DND-41 (cell line): ENCODE results near the gene CTNNBL1.

ENCODE experiments used
- ATAC-seq: fragments of 200-7000 bp; cut with Tn5 transposase; 3 replicates; pipeline ENCODE4 v1.9.1; 2021; ENCODE audit warnings: low read depth; ENCODE audit not compliant: insufficient read depth
- DNase-seq: peaks from one replicate; pipeline ENCODE4 v3.0.0-alpha.2; 2020
- H2AFZ ChIP-seq: 2 replicates; pipeline ENCODE4 v1.6.0; 2012; ENCODE audit warnings: low read depth, low read length
- H3K27ac ChIP-seq: 2 replicates; pipeline ENCODE4 v1.5.1; 2012; ENCODE audit warnings: low read length, inconsistent platforms
- H3K27me3 ChIP-seq: fragments of 200-600 bp; sonication (generic); 2 replicates; pipeline ENCODE4 v1.6.0; 2012; ENCODE audit warnings: low read length, mild to moderate bottlenecking, inconsistent platforms; ENCODE audit not compliant: insufficient read depth, poor library complexity
- H3K36me3 ChIP-seq: 2 replicates; pipeline ENCODE4 v1.5.1; 2012; ENCODE audit warnings: low read length, inconsistent platforms; ENCODE audit not compliant: insufficient read depth
- H3K4me1 ChIP-seq: 2 replicates; pipeline ENCODE4 v1.5.1; 2012; ENCODE audit warnings: mild to moderate bottlenecking, low read length; ENCODE audit not compliant: insufficient read depth
- H3K4me2 ChIP-seq: 2 replicates; pipeline ENCODE4 v1.6.0; 2012; ENCODE audit warnings: mild to moderate bottlenecking, moderate library complexity, low read length, inconsistent platforms; ENCODE audit not compliant: insufficient read depth
- H3K4me3 ChIP-seq, 2 experiments: fragments of 200-600 bp in 1 of 2; shearing (Covaris generic) in 1 of 2; 2 replicates each; pipeline ENCODE4 v1.5.1; 2012 to 2016; ENCODE audit warnings: inconsistent platforms in 2 of 2, low read length in 2 of 2, mild to moderate bottlenecking in 2 of 2, low read depth in 1 of 2, moderate library complexity in 1 of 2
- H3K79me2 ChIP-seq: 2 replicates; pipeline ENCODE4 v1.6.0; 2012; ENCODE audit warnings: low read length, inconsistent platforms; ENCODE audit not compliant: insufficient read depth
- H3K9ac ChIP-seq: 2 replicates; pipeline ENCODE4 v1.6.0; 2012; ENCODE audit warnings: low read depth, mild to moderate bottlenecking, inconsistent platforms, low read length, moderate library complexity
- H3K9me3 ChIP-seq: 2 replicates; pipeline ENCODE4 v1.5.1; 2012; ENCODE audit warnings: low read length, moderate library complexity, mild to moderate bottlenecking, inconsistent platforms; ENCODE audit not compliant: insufficient read depth, severe bottlenecking
- H4K20me1 ChIP-seq: 2 replicates; pipeline ENCODE4 v1.6.0; 2012; ENCODE audit warnings: low read length; ENCODE audit not compliant: insufficient read depth
- CTCF ChIP-seq: IDR thresholded peaks from 2 replicates; pipeline ENCODE4 v1.5.1; 2012; ENCODE audit warnings: borderline replicate concordance, low read length, moderate library complexity, mild to moderate bottlenecking; ENCODE audit not compliant: poor library complexity, severe bottlenecking; ENCODE audit errors: extremely low read depth
- EZH2 ChIP-seq: IDR thresholded peaks from 3 replicates; pipeline ENCODE4 v1.6.1; 2012; ENCODE audit warnings: borderline replicate concordance, low read depth, mild to moderate bottlenecking, moderate library complexity, low read length, inconsistent platforms; ENCODE audit not compliant: severe bottlenecking

The CTNNBL1 gene

GRCh38 chr20:37729452-37729851, 35.6 kb downstream of the CTNNBL1 start:
- ATAC-seq (no peak), DNase-seq (no peak)
- Histone ChIP-seq H3K36me3 (peaks cover 26% of the 10 kb centered on the region; the same call in 1 of the 2 replicates), H3K4me2 (no peak overlapping the region), H4K20me1 (peaks cover 35% of the 10 kb centered on the region; the same call in 1 of the 2 replicates), H3K27me3 (no peaks in the 10 kb centered on the region), H3K4me1 (no peaks in the 10 kb centered on the region), H2AFZ (no peak overlapping the region), H3K27ac (no peak overlapping the region), H3K9me3 (no peaks in the 10 kb centered on the region), H3K4me3 (no peak overlapping the region), H3K79me2 (peaks cover 49% of the 10 kb centered on the region), H3K9ac (no peak overlapping the region)
- TF ChIP-seq EZH2 (no peak), CTCF (no peak)

GRCh38 chr20:37729909-37730308, 36.1 kb downstream of the CTNNBL1 start:
- no peak overlapping the region for H2AFZ ChIP-seq
- H3K4me2 ChIP-seq, result no peak overlapping the region
- DNase-seq (no peak), ATAC-seq (no peak)
- no peak overlapping the region for H3K4me3 ChIP-seq
- H3K9me3 ChIP-seq, result no peaks in the 10 kb centered on the region
- no peak overlapping the region for H3K9ac ChIP-seq
- no peak for TF ChIP-seq EZH2
- no peak for TF ChIP-seq CTCF
- H3K4me1 ChIP-seq, result no peaks in the 10 kb centered on the region
- H3K27me3 ChIP-seq, result no peaks in the 10 kb centered on the region
- no peak overlapping the region for H3K27ac ChIP-seq
- peaks cover 44% of the 10 kb centered on the region for H3K79me2 ChIP-seq
- peaks cover 30% of the 10 kb centered on the region; the same call in 1 of the 2 replicates for H3K36me3 ChIP-seq
- peaks cover 34% of the 10 kb centered on the region; the same call in 1 of the 2 replicates for H4K20me1 ChIP-seq

GRCh38 chr20:37733416-37733815, 39.6 kb downstream of the CTNNBL1 start:
- Histone ChIP-seq H2AFZ (no peak overlapping the region), H3K9ac (no peak overlapping the region), H3K27ac (no peak overlapping the region), H3K4me1 (no peaks in the 10 kb centered on the region), H3K4me2 (no peak overlapping the region), H3K27me3 (no peaks in the 10 kb centered on the region), H3K9me3 (no peaks in the 10 kb centered on the region), H3K4me3 (no peak overlapping the region), H3K36me3 (peaks cover 62% of the 10 kb centered on the region), H4K20me1 (peaks cover 20% of the 10 kb centered on the region; the same call in 1 of the 2 replicates), H3K79me2 (peaks cover 21% of the 10 kb centered on the region)
- ATAC-seq (no peak), DNase-seq (no peak)
- TF ChIP-seq EZH2, result no peak
- no peak for TF ChIP-seq CTCF
